Thyroid gland (tissue), 4 donors: ENCODE measurements around the gene GPC5. TPM values are rescaled to one million over a fixed set of nuclear protein-coding genes. Genes with fewer than 3 reads are reported as not detected.
"Not testable (repeated sequence)": the region's sequence is repeated elsewhere in the genome, so short reads cannot be mapped to it uniquely, and the experiment has no call there.

Experiments used
- DNase-seq, 2 donors: peaks; one replicate each; pipeline ENCODE4 v3.0.0-alpha.2; 2019
- H3K27ac ChIP-seq, 3 donors: fragments of 200-600 bp; sonication (generic); 1 replicate in 2 of 3; 2 replicates in 1 of 3; pipeline ENCODE4 v1.5.1; 2016 to 2019; ENCODE audit warnings: mild to moderate bottlenecking in 1 of 3, moderate library complexity in 1 of 3
- H3K27me3 ChIP-seq: fragments of 200-600 bp; sonication (generic); one replicate; pipeline ENCODE4 v1.5.1; 2019
- H3K36me3 ChIP-seq, 2 donors: fragments of 200-600 bp; sonication (generic); one replicate each; pipeline ENCODE4 v1.5.1; 2016 to 2019
- H3K4me1 ChIP-seq, 2 donors: fragments of 200-600 bp; sonication (generic); one replicate each; pipeline ENCODE4 v1.5.1; 2017 to 2019
- H3K4me3 ChIP-seq, 3 donors: fragments of 200-600 bp; sonication (generic); replicated peaks in 1 of 3; 1 replicate in 2 of 3; 2 replicates in 1 of 3; pipeline ENCODE4 v1.5.1; 2016; ENCODE audit warnings: mild to moderate bottlenecking in 1 of 3
- H3K9me3 ChIP-seq: fragments of 200-600 bp; sonication (generic); one replicate; pipeline ENCODE4 v1.5.1; 2017
- POLR2A ChIP-seq, 2 donors: fragments of 450-650 bp; IDR thresholded peaks; one replicate each; pipeline ENCODE4 v1.6.1; 2017; ENCODE audit warnings: antibody characterized with exemption in 2 of 2, mild to moderate bottlenecking in 2 of 2, moderate library complexity in 1 of 2
- WGBS, 2 donors: methylation state at CpG; one replicate each; pipeline ENCODE4 v1.1.5; 2017; 5-methylcytosine and 5-hydroxymethylcytosine counted together
- intact Hi-C: fragments of 100-400 bp; cut with DNase I; formaldehyde crosslinking; loops from one replicate; pipeline ENCODE4 v1.15.1; 2023
- total RNA-seq, 4 donors: library from RNA; depleted of rRNA; stranded (reverse); fragments of >200 nt; gene quantifications; one replicate each; pipeline ENCODE4 v1.2.3, GENCODE V29; 2016
- TF ChIP-seq, protein P1 (sequence below), 6 experiments: fragments of 200-600 bp in 3 of 6; fragments of 450-650 bp in 3 of 6; sonication (generic) in 3 of 6; IDR thresholded peaks; one replicate each; pipeline ENCODE4 v1.5.1; 2016 to 2019; ENCODE audit warnings: antibody characterized with exemption in 6 of 6, mild to moderate bottlenecking in 2 of 6, inconsistent platforms in 1 of 6, moderate library complexity in 1 of 6

GPC5 gene
- total RNA-seq, 4 donors from 2014 or later: 0.67 to 2.3 (median 1.3) TPM

GRCh38 chr13:92682832-92683517, 1284.6 kb downstream of the GPC5 start:
- H3K4me3 ChIP-seq: no peak overlapping the region
- H3K4me1 ChIP-seq: no peaks in the 10 kb centered on the region
- H3K36me3 ChIP-seq: no peaks in the 10 kb centered on the region
- 59 to 70% methylated on average over 5 of the region's 5 CpGs for WGBS, 2 donors
- intact Hi-C loops: no loop called here
- H3K27me3 ChIP-seq: no peaks in the 10 kb centered on the region
- DNase-seq: no peak
- TF ChIP-seq, protein P1, sequence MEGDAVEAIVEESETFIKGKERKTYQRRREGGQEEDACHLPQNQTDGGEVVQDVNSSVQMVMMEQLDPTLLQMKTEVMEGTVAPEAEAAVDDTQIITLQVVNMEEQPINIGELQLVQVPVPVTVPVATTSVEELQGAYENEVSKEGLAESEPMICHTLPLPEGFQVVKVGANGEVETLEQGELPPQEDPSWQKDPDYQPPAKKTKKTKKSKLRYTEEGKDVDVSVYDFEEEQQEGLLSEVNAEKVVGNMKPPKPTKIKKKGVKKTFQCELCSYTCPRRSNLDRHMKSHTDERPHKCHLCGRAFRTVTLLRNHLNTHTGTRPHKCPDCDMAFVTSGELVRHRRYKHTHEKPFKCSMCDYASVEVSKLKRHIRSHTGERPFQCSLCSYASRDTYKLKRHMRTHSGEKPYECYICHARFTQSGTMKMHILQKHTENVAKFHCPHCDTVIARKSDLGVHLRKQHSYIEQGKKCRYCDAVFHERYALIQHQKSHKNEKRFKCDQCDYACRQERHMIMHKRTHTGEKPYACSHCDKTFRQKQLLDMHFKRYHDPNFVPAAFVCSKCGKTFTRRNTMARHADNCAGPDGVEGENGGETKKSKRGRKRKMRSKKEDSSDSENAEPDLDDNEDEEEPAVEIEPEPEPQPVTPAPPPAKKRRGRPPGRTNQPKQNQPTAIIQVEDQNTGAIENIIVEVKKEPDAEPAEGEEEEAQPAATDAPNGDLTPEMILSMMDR (IDR thresholded peaks at IDR 0.05): no peak
- TF ChIP-seq POLR2A (IDR thresholded peaks at IDR 0.05): no peak
- no peaks in the 10 kb centered on the region for H3K9me3 ChIP-seq
- H3K27ac ChIP-seq: no peak overlapping the region

DNA sequence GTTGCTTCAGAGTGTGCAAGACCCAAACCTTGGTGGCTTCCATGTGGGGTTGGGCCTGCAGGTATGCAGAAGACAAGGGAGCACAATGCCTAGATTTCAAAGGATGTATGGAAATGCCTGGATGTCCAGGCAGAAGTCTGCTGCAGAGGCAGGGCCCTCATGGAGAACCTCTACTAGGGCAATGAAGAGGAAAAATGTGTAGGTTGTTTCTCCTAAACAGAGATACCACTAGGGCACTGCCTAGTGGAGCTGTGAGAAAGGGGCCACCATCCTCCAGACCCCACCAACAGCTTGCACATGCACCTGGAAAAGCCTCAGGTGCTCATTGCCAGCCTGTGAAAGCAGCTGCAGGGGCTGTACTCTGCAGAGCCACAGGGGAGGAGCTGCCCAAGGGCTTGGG, 1295.6 kb downstream of the GPC5 start:
- DNase-seq: no peak
- Histone ChIP-seq H3K27ac (no peak overlapping the region), H3K36me3 (no peaks in the 10 kb centered on the region), H3K4me3 (no peak overlapping the region), H3K4me1 (no peaks in the 10 kb centered on the region), H3K9me3 (no peaks in the 10 kb centered on the region), H3K27me3 (no peaks in the 10 kb centered on the region)
- intact Hi-C loops: no loop called here
- TF ChIP-seq, protein P1 (IDR thresholded peaks at IDR 0.05): no peak
- TF ChIP-seq POLR2A (IDR thresholded peaks at IDR 0.05): no peak

DNA sequence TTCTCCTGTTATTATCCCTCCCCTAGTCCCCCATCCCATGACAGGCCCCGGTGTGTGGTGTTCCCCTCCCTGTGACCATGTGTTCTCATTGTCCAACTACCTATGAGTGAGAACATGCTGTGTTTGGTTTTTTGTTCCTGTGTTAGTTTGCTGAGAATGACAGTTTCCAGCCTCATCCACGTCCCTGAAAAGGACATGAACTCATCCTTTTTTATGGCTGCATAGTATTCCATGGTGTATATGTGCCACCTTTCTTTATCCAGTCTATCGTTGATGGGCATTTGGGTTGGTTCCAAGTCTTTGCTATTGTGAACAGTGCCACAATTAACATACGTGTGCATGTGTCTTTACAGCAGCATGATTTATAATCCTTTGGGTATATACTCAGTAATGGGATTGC, 1297.4 kb downstream of the GPC5 start:
- 85 to 88% methylated on average over 4 of the region's 4 CpGs for WGBS, 2 donors
- H3K36me3 ChIP-seq, intact Hi-C loops, H3K27me3 ChIP-seq, H3K4me1 ChIP-seq, H3K27ac ChIP-seq, H3K4me3 ChIP-seq, H3K9me3 ChIP-seq, DNase-seq: not testable (repeated sequence)

GRCh38 chr13:92716749-92717148, 1318.3 kb downstream of the GPC5 start:
- H3K9me3 ChIP-seq: no peaks in the 10 kb centered on the region
- no peaks in the 10 kb centered on the region for H3K27me3 ChIP-seq
- no peaks in the 10 kb centered on the region for H3K36me3 ChIP-seq
- intact Hi-C loops: no loop called here
- no peaks in the 10 kb centered on the region for H3K4me1 ChIP-seq
- DNase-seq: no peak
- no peak overlapping the region for H3K4me3 ChIP-seq
- WGBS, 2 donors: 56 to 57% methylated on average over 6 of the region's 6 CpGs
- TF ChIP-seq POLR2A (IDR thresholded peaks at IDR 0.05): no peak
- TF ChIP-seq, protein P1 (IDR thresholded peaks at IDR 0.05): no peak
- H3K27ac ChIP-seq: no peak overlapping the region

DNA sequence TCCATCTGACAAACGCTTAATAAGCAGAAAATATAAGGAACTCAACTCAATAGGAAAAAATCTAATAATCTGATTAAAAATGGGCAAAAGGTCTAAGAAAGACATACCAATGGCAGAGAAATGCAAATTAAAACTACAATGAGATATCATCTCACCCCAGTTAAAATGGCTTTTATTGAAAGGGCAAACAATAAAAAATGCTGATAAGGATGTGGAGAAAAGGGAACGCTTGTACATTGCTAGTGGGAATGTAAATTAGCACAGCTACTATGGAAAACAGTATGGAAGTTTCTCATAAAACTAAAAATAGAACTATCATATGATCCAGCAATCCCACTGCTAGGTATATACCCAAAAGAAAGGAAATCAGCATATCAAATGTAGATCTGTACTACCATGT, 1319.4 kb downstream of the GPC5 start:
- no peaks in the 10 kb centered on the region for H3K9me3 ChIP-seq

More for the DNA sequence above, 1319.4 kb downstream of the GPC5 start:
- Histone ChIP-seq H3K27ac (no peak overlapping the region), H3K36me3 (no peaks in the 10 kb centered on the region), H3K4me3 (no peak overlapping the region), H3K4me1 (no peaks in the 10 kb centered on the region), H3K27me3 (no peaks in the 10 kb centered on the region)
- intact Hi-C loops: no loop called here
- 94 to 96% methylated on average over 2 of the region's 2 CpGs for WGBS, 2 donors
- TF ChIP-seq, protein P1 (IDR thresholded peaks at IDR 0.05): no peak
- no peak for TF ChIP-seq POLR2A (IDR thresholded peaks at IDR 0.05)
- DNase-seq: no peak
